ENCODE results near the gene TRPV2.
"Not testable (repeated sequence)": the region's sequence is repeated elsewhere in the genome, so short reads cannot be mapped to it uniquely, and the experiment has no call there.

The TRPV2 gene

GRCh38 chr17:16437083-16437482, 21.7 kb downstream of the TRPV2 start:
- DNase-seq = no peak

DNA sequence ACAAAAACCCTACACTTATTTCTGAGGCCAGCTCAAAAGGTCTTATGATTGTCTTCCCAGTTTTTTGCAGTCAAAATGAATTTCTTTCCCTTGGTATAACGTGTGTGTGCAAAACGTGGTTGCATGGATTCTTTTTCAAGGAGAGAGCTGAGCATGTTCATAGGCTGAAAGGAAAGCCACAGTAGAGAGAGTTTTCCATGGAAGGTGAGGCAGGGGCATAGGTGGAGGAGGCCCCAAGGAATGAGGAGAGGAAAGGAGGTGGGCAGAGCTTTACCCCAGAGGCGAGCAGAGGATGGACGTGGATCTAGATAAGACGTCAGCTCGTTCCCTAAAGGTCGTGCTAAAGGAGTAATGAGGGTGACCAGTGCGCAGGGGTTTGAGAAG, 22.8 kb downstream of the TRPV2 start:
- DNase-seq = no peak

- DNase-seq = peak; percentile 100
These were observed 23.4 kb downstream of the TRPV2 start for GRCh38 chr17:16438557-16439302.

- no peak for DNase-seq
These were observed 24.0 kb downstream of the TRPV2 start for GRCh38 chr17:16439303-16439791.

DNA sequence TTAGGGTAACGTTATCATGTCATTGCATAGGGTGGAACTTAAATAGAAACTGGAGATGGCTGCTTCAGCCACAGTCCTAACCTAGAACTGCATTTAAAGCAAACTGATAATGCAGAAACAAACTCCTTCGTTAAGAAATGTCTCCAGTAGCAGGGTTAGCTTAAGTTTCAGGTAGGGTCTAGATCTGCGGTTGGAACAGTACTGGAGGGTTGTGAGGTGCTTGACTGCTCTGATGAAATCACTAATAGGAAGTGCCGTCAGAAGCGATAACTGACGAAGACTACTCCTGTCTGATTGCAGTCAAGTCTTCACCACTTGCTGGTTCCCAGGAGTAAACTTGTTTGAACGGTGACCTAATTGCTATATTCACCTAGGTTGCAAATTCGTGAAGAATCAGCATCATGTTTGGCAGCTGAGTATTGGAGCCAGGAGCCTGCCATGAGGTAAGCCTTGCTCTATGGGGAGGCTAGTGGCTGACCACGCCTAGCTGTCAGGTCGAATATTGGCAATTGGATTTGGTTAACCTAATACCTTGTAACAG, 24.5 kb downstream of the TRPV2 start:
- no peak for DNase-seq

DNA sequence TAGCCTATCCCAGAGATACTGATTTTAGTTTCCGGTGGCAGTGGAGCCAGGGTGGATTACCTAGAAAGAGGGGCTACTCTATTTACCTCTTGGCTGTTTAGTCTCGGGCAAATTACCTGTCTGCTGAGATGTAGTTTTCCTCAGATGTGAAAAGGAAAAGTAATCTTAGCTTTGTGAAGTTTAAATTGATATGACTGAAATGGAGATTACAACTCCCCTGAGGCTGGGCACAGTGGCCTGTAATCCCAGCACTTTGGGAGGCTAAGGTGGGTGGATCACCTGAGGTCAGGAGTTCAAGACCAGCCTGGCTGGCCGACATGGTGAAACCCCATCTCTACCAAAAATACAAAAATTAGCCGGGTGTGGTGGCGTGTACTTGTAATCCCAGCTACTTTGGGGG, 25.0 kb downstream of the TRPV2 start:
- DNase-seq = not testable (repeated sequence)

GRCh38 chr17:16440901-16441629, 25.7 kb downstream of the TRPV2 start:
- DNase-seq = no peak

DNA sequence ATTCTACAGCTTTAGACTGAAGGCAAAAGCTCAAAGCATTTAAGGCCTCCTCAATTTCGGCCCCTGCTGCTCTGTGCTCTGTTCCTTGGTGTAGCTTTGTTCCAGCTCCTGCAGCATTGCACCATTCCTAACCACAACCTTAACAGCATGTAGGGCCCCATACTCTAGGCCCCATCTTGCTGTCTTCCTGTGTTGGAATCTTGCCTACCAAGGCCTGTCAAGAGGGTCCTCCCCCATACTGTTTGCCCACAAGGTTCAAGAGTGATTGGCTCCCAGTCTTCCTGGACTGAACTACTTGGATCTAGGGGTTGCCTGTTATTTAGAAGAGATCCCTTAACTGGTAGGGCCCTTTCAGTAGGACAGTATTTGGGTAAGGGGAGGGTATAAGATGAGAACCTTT, 26.8 kb downstream of the TRPV2 start:
- DNase-seq = no peak

GRCh38 chr17:16442594-16443510, 27.5 kb downstream of the TRPV2 start:
- no peak for DNase-seq

- DNase-seq = no peak
These were observed 28.3 kb downstream of the TRPV2 start for GRCh38 chr17:16443511-16444257.

- peak; percentile 77 for DNase-seq
These were observed 29.0 kb downstream of the TRPV2 start for GRCh38 chr17:16444258-16444886.

DNA sequence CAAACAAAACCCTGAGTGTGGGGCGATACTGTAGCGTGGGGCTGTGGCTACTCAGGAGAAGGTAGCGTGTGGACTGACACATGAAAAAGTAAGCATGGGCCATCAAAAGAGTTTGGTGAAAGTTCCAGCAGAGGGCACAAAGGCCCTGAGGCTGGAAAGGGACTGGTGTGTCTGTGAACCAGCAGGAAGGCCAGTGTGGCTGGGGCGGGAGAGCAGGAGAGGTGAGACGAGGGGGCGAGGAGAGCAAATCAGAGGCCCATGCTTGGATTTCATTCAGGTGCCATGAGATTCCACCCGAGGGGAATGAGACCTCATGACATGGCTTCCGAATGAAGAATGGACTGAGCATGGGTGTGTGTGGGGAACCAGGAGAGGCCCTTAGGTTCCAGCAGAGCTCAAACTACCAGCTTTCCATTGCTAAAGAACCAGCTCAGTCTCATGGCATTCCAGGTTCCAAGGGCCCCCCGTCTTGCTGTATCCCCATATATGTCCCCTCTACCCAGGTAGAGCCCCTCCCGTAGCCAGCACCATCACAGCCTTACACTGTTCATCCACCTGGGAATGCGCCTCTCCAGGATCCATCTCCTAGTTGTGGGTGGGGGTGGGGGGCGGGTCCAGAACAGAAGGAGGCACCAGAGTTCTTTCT, 31.1 kb downstream of the TRPV2 start:
- peak; percentile 76 for DNase-seq

DNA sequence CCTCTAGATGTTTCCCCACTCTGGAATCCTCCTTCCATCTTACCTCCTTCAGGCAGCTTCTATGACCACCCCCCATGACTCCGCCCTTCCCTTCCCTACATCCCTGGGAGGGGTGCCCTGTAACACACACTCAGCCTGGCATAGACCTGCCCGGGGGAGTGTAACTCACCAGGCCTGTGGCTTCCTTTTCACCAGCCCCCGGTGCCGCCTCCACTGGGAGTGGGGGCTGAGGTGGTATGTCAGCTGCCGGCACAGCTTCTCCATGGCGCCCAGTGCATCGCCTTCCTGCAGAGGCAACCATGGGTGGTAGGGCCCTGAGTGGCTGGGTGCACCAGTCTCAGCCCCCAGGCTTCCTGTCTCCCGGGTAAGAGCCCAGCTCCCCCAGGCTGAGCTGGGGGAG, 32.3 kb downstream of the TRPV2 start:
- no peak for DNase-seq

DNA sequence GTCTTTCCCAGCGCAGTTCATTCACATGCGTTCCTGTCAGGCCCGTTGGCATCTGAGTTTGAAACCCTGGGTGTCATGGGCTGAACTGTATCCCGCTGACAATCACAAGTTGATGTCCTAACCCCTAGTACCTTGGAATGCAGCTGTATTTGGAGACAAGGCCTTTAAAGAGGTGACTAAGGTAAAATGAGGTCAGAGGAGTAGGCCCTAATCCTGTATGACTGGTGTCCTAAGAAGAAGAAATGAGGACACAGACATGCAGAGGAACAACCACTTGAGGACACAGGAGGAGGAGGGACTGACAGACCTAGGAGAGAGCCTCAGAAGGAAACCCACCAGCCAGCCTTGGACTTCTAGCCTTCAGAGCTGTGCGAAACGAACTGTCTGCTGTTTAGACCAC, 33.1 kb downstream of the TRPV2 start:
- DNase-seq = no peak

DNA sequence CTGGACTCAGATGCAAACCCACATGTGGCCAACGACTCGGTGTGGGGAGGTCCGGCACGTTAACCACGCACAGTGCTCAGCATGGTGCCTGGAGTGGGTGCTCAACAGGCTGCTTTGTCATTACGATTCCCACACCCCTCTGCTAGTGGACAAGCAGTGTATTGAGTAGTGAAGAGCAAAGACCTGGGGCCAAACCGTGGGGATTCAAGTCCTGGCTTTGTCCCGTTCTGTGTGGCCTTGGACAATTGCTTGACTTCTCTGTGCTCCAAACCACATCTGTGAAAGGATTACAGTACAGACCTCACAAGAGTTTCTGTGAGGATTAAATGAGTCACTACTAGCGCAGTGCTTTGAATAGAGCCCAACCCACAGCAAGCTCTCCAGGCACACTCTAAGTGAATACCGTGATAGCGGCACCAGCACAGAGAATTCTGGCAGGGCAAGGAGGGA, 33.8 kb downstream of the TRPV2 start:
- no peak for DNase-seq

DNA sequence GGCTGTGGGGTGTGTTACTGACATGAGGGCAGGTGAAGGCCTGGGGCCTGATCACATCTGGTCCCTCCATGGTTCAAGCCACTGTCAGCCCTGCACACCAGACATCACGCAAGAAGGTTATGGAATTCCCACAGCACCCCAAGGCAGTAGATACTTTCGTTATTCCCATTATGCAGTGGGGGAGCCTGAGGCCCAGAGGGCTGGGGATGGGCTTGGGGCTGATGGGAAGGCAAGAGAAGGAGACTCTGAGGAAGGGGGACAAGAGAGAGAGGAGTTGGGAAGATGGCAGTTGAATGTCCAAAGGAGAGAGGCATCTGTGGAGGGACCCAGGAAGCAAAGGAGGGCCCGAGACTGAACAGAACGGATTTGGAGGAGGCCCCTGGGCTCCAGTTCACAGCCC, 34.7 kb downstream of the TRPV2 start:
- DNase-seq = no peak

DNA sequence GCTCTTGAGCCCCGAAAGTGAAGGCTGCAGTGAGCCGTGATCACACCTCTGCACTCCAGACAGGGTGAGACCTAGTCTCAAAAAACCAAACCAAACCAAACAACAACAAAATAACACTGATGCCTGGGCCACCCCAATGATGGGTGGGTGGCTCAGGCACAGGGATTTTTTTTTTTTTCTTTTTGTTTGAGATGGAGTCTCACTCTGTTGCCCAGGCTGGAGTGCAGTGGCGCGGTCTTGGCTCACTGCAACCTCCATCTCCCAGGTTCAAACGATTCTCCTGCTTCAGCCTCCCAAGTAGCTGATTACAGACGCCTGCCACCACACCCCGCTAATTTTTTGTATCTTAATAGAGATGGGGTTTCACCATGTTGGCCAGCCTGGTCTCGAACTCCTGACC, 36.9 kb downstream of the TRPV2 start:
- DNase-seq = not testable (repeated sequence)

DNA sequence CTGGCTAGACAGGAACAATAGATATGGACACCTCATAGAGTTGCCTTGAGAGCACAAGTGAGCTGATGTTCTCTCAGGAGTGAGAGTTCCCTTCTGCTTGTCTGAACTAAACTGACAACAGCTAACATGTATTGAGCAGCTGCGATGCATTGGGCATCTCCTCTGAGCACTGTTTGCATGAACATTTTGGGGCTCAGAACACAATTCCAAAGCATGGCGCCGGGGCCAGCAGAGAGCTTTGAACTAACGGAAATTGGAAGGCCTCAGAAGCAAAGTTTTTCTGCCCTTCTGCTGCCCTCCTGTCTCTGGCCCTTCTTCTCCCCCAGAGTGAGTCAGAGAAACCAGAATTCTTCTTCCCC, 38.1 kb downstream of the TRPV2 start:
- DNase-seq = no peak

- no peak for DNase-seq
These were observed 40.8 kb downstream of the TRPV2 start for GRCh38 chr17:16455997-16456741.

- no peak for DNase-seq
These were observed 41.5 kb downstream of the TRPV2 start for GRCh38 chr17:16456742-16457316.
